Neural cell (in vitro differentiated cells): ENCODE measurements around the gene IRS2. TPM values are rescaled to one million over a fixed set of nuclear protein-coding genes. Genes with fewer than 3 reads are reported as not detected.

Source experiments
- H2AFZ ChIP-seq: fragments of 200-600, 300-800 bp; sonication (generic), shearing (Covaris generic); 2 replicates; pipeline ENCODE4 v1.6.0; 2014; ENCODE audit warnings: low read depth, mild to moderate bottlenecking, antibody characterized with exemption, low read length, moderate library complexity
- H3F3A ChIP-seq: fragments of 200-600 bp; shearing (Covaris generic); 2 replicates; pipeline ENCODE4 v1.6.1; 2016; ENCODE audit warnings: mild to moderate bottlenecking, moderate library complexity, mixed read lengths, antibody characterized with exemption, low read length; ENCODE audit not compliant: insufficient read depth, poor library complexity, severe bottlenecking
- H3K27ac ChIP-seq: fragments of 200-600, 300-800 bp; sonication (generic), shearing (Covaris generic); 2 replicates; pipeline ENCODE4 v1.5.1; 2014; ENCODE audit warnings: mild to moderate bottlenecking, low read length, moderate library complexity
- H3K27me3 ChIP-seq: fragments of 300-800, 200-600 bp; sonication (generic), shearing (Covaris generic); 2 replicates; pipeline ENCODE4 v1.6.0; 2014; ENCODE audit warnings: mild to moderate bottlenecking, low read depth, low read length, moderate library complexity; ENCODE audit not compliant: insufficient read depth
- H3K36me3 ChIP-seq: fragments of 300-800, 200-600 bp; sonication (generic), shearing (Covaris generic); 2 replicates; pipeline ENCODE4 v1.5.1; 2014; ENCODE audit warnings: mild to moderate bottlenecking, antibody characterized with exemption, low read length, moderate library complexity; ENCODE audit not compliant: insufficient read depth
- H3K4me2 ChIP-seq: fragments of 300-800, 200-600 bp; sonication (generic), shearing (Covaris generic); 2 replicates; pipeline ENCODE4 v1.6.0; 2014; ENCODE audit warnings: mild to moderate bottlenecking, low read length
- H3K4me3 ChIP-seq: fragments of 300-800, 200-600 bp; sonication (generic), shearing (Covaris generic); 2 replicates; pipeline ENCODE4 v1.5.1; 2014; ENCODE audit warnings: mild to moderate bottlenecking, low read length, moderate library complexity
- H3K79me2 ChIP-seq: fragments of 200-600 bp; shearing (Covaris generic); replicated peaks from 2 replicates; pipeline ENCODE4 v1.6.0; 2014; ENCODE audit warnings: mild to moderate bottlenecking, low read length, moderate library complexity; ENCODE audit not compliant: insufficient read depth
- H3K9ac ChIP-seq: fragments of 300-800, 200-600 bp; sonication (generic), shearing (Covaris generic); 2 replicates; pipeline ENCODE4 v1.6.1; 2016; ENCODE audit warnings: mild to moderate bottlenecking, low read length, mixed read lengths
- H3K9me2 ChIP-seq: fragments of 200-600 bp; shearing (Covaris generic); 2 replicates; pipeline ENCODE4 v1.6.1; 2016; ENCODE audit warnings: mild to moderate bottlenecking, low read length, mixed read lengths; ENCODE audit not compliant: insufficient read depth
- H3K9me3 ChIP-seq: fragments of 200-600, 300-800 bp; sonication (generic), shearing (Covaris generic); 2 replicates; pipeline ENCODE4 v1.6.1; 2016; ENCODE audit warnings: mild to moderate bottlenecking, mixed run types, low read length, moderate library complexity, mixed read lengths
- H4K20me1 ChIP-seq: fragments of 200-600 bp; shearing (Covaris generic); 2 replicates; pipeline ENCODE4 v1.6.1; 2016; ENCODE audit warnings: mild to moderate bottlenecking, mixed run types; ENCODE audit not compliant: insufficient read depth
- CTCF ChIP-seq: fragments of 450-650 bp; IDR thresholded peaks from 2 replicates; pipeline ENCODE4 v1.5.1; 2014; ENCODE audit warnings: antibody characterized with exemption, mild to moderate bottlenecking, moderate library complexity; ENCODE audit not compliant: poor library complexity, severe bottlenecking
- EP300 ChIP-seq: fragments of 450-650 bp; conservative IDR thresholded peaks from 2 replicates; pipeline ENCODE4 v1.6.1; 2014; ENCODE audit warnings: antibody characterized with exemption, mild to moderate bottlenecking, moderate library complexity; ENCODE audit not compliant: poor library complexity, severe bottlenecking
- EZH2 ChIP-seq: fragments of 200-600, 300-800 bp; shearing (Covaris generic), sonication (generic); IDR thresholded peaks from 2 replicates; pipeline ENCODE4 v1.6.1; 2014; ENCODE audit warnings: antibody characterized with exemption, low read length, borderline replicate concordance, mild to moderate bottlenecking; ENCODE audit not compliant: insufficient read depth, poor library complexity, severe bottlenecking
- MXI1 ChIP-seq: fragments of 450-650 bp; conservative IDR thresholded peaks from 2 replicates; pipeline ENCODE4 v1.6.1; 2014; ENCODE audit warnings: antibody characterized with exemption, mild to moderate bottlenecking; ENCODE audit not compliant: poor library complexity, severe bottlenecking
- POLR2AphosphoS5 ChIP-seq: IDR thresholded peaks from 2 replicates; pipeline ENCODE4 v1.6.1; 2012
- RAD21 ChIP-seq: fragments of 450-650 bp; conservative IDR thresholded peaks from 2 replicates; pipeline ENCODE4 v1.6.1; 2014; ENCODE audit warnings: antibody characterized with exemption, mild to moderate bottlenecking, moderate library complexity
- REST ChIP-seq: IDR thresholded peaks from 2 replicates; pipeline ENCODE4 v1.6.1; 2012; ENCODE audit warnings: borderline replicate concordance
- SMC3 ChIP-seq: fragments of 450-650 bp; conservative IDR thresholded peaks from 2 replicates; pipeline ENCODE4 v1.6.1; 2014; ENCODE audit warnings: antibody characterized with exemption, mild to moderate bottlenecking, moderate library complexity; ENCODE audit not compliant: poor library complexity
- TAF1 ChIP-seq: IDR thresholded peaks from 2 replicates; pipeline ENCODE4 v1.6.1; 2012; ENCODE audit warnings: low read depth
- polyA plus RNA-seq: library from polyadenylated mRNA; depleted of rRNA; stranded (reverse); fragments of >200 nt; gene quantifications from 2 replicates; pipeline ENCODE4 v1.2.3, GENCODE V29; 2014

The IRS2 gene
- polyA plus RNA-seq, 1 donor from 2014 or later: 7.1 TPM

GRCh38 chr13:109707742-109708617 is 78.4 kb downstream of the IRS2 start:
- no peak overlapping the region for H3K4me2 ChIP-seq

More at GRCh38 chr13:109707742-109708617, 78.4 kb downstream of the IRS2 start:
- no peak overlapping the region for H3K4me3 ChIP-seq
- TF ChIP-seq MXI1 (no peak), TAF1 (no peak), SMC3 (no peak), RAD21 (no peak), EP300 (no peak), EZH2 (no peak), POLR2AphosphoS5 (no peak), REST (no peak), CTCF (no peak)
- H4K20me1 ChIP-seq: no peaks in the 10 kb centered on the region
- no peaks in the 10 kb centered on the region for H3K36me3 ChIP-seq
- H2AFZ ChIP-seq: no peak overlapping the region
- no peaks in the 10 kb centered on the region for H3F3A ChIP-seq
- no peak overlapping the region for H3K27ac ChIP-seq
- H3K9me3 ChIP-seq: no peaks in the 10 kb centered on the region
- H3K27me3 ChIP-seq: no peaks in the 10 kb centered on the region
- no peaks in the 10 kb centered on the region for H3K79me2 ChIP-seq
- H3K9me2 ChIP-seq: no peaks in the 10 kb centered on the region
- H3K9ac ChIP-seq: no peak overlapping the region
